HG03135 (cell line): ENCODE results near the gene TNFRSF1B.

ENCODE experiments used
- ATAC-seq: cut with Tn5 transposase; IDR thresholded peaks from one replicate; pipeline ENCODE4 v1.9.1; 2021; ENCODE audit warnings: mild to moderate bottlenecking, moderate library complexity; ENCODE audit not compliant: unreplicated experiment

The TNFRSF1B gene

GRCh38 chr1:12141163-12141850 is 25.5 kb upstream of the TNFRSF1B start:
- ATAC-seq, result no peak

DNA sequence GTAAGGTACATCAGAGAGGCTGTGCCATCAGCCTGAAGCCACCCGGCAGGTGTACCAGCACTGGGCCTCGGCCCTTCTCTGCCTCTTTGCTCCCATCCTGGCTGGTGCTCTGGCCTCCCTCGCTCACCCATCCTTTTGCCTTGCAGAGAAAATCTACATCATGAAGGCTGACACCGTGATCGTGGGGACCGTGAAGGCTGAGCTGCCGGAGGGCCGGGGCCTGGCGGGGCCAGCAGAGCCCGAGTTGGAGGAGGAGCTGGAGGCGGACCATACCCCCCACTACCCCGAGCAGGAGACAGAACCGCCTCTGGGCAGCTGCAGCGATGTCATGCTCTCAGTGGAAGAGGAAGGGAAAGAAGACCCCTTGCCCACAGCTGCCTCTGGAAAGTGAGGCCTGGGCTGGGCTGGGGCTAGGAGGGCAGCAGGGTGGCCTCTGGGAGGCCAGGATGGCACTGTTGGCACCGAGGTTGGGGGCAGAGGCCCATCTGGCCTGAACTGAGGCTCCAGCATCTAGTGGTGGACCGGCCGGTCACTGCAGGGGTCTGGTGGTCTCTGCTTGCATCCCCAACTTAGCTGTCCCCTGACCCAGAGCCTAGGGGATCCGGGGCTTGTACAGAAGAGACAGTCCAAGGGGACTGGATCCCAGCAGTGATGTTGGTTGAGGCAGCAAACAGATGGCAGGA is 24.5 kb upstream of the TNFRSF1B start:
- ATAC-seq, result no peak

DNA sequence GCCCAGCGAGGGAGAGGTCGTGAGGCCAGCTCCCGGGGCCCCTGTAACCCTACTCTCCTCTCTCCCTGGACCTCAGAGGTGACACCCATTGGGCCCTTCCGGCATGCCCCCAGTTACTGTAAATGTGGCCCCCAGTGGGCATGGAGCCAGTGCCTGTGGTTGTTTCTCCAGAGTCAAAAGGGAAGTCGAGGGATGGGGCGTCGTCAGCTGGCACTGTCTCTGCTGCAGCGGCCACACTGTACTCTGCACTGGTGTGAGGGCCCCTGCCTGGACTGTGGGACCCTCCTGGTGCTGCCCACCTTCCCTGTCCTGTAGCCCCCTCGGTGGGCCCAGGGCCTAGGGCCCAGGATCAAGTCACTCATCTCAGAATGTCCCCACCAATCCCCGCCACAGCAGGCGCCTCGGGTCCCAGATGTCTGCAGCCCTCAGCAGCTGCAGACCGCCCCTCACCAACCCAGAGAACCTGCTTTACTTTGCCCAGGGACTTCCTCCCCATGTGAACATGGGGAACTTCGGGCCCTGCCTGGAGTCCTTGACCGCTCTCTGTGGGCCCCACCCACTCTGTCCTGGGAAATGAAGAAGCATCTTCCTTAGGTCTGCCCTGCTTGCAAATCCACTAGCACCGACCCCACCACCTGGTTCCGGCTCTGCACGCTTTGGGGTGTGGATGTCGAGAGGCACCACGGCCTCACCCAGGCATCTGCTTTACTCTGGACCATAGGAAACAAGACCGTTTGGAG is 23.7 kb upstream of the TNFRSF1B start:
- no peak for ATAC-seq

- ATAC-seq, result no peak
Observed at GRCh38 chr1:12143631-12144155, 23.1 kb upstream of the TNFRSF1B start.

DNA sequence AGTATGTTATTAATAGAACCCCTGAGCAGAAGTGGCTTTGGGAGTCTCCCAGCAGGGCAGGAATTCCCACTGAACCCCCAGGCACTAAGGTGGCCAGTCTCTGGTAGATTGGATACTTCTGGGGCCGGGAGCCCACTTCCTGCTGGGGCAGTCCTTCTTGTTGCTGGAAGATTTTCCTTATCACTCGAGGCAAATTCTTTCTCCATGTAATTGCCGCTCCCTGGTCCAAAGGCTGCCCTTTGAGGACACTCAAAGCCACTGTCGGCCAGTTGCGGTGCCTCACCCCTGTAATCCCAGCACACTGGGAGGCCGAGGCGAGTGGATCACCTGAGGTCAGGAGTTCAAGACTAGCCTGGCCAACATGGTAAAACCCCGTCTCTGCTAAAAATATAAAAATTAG is 22.6 kb upstream of the TNFRSF1B start:
- no peak for ATAC-seq

DNA sequence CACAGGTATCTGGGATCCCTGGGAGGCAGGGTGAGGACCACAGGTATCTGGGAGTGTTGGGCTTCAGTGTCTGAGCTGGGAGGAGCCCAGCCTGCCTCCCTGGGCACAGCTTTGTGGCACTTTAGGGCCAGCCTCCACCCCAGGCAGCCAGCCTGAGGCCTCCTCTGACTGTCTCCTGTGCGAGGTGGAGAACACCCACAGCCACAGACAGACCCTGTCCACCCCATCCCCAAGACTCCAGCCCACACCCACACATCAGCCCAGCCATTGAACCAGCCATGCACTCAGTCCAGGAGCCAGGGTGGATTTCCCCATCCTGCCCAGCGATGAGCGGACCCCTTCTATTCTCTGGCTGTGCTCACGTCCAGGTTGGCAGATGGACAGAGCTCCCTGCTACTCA is 21.8 kb upstream of the TNFRSF1B start:
- no peak for ATAC-seq

DNA sequence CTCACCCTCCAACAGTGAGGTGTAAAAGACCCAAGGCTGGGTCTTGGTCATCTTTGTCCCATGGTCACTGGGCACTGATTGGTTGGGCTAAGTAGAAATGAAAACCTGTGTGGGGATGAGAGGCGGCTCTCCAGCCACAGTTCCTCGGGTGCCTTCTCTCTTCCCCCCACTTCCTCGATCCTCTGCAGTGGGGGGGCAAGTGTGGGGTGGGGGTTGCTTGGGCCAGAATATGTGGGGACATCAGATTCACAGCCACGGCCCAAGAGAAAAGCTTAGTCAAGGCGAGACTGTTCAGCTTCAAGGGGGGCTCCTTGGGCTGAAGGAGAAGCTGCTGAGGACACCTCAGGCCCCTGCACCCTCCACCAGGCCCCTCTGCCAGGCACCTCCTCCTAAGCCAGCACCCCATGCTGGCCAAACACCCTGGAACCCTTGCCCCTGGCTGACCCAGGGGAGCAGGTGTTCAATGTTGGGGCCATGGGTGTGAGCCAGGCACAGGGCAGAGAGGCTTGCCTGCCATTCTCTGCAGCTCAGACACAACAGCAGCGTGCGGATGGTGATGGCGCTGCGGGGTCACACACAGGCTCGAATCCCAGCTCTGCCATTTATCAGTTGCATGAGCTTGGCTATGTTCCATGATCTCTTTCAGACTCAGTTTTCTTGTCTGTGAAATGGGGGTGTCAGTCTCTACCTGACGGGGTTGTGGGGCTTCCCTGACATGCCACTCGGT is 21.0 kb upstream of the TNFRSF1B start:
- ATAC-seq, result no peak

DNA sequence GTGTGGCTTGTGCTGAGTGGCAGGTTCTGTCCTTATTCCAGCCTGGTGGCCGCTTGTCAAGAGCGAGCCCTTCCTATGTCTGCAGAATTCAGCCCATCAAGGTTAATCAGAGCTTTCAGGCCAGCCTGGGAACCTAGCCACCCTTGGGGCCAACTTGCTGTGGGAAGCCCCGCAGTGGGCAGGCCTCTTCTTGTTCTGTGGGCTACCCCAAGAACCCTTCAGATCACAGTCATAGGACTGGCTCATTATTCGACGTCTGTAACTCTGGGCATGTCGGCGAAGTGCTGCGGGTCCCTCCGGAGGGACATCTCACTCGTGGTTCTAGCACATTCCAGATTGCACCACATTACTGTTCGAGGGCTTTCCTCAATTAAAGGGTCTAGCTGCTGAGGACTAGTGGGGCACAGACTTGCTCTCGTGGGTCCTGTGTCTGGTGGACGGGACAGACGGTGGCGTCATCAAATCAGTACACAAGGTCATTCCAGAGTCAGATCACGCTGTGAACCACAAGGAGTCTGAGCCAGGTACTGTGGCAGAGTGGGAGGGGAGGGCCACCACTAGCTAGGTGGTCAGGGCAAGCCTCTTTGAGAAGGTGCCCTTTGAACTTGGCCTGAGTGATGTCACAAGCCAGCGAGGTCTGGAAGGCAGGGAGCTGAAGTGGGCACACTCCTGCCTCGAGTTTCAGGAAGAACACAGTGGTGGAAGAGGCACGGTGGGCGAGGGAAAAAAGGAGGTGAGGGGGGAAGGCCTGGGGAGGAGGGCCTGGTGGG is 20.3 kb upstream of the TNFRSF1B start:
- no peak for ATAC-seq

GRCh38 chr1:12147201-12147701 is 19.5 kb upstream of the TNFRSF1B start:
- ATAC-seq, result no peak

DNA sequence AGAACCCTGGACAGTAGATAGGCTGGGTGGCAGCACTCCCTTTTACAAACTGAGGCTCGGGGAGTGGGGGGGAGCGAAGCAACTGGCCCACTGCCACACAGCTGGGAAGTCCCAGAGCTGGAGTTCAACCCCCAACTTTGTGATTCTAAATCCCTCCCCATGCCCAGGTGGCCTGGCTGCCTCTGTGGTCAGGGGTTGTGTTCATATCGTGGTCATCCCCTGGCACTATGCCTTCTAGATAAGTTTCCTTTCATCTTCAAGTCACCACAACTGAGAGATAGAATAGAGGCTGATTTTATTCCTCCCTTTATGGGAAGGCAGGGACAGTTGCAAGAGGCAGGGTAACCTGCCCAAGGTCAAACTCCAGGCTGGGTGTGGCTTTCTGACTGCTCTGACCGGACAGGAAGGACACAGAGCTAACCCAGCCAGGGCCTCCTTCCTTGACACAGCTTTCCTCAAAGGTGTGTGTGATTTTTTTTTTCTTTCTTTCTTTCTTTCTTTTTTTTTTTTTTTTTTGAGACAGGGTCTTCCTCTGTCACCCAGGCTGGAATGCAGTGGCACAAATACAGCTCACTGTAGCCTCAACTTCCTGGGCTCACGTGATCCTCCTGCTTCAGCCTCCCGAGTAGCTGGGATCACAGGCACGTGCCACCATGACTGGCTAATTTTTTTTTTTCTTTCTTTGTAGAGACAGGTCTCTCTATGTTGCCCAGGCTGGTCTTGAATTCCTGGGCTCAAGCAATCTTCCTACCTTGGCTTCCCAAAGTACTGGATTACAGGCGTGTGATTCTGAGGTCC is 18.4 kb upstream of the TNFRSF1B start:
- ATAC-seq, result no peak

DNA sequence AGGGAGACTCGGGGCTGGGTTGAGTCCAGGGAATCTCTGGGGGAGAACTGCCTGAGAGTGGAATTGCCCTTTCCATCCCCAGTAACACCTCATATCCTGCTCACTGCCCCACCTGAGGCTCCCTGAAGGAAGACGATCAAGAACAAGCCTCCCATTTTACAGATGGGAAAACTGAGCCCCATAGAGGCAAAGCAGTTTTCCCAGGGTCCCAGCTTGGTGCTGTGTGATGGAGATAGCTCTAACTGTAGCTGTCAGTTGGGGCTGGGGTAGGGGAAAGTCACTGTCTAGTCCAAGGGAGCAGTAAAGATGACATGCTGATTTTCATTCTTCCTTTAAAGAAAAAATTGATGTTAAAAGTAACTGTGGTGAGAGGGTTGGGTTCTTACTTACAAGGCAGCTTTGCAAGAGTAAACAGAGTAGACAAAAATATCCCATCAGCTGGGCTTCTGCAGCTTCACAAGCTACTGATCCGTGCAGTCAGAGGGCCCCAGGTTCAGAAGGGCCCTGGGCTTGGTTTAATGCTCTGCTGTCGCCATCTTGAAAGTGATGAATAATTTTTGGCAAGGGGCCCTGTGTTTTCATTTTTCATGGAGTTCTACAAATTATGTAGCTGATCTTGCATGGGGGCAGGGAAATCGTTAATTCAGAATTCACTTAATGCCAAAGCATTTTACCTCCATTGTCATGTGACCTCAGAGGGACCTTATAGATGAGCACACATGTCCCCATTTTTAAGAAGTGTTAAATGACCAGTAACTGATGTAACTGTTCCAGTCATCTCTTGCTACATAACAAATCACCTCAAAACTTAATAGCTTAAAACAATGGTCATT is 17.6 kb upstream of the TNFRSF1B start:
- ATAC-seq, result no peak

- no peak for ATAC-seq
Observed at GRCh38 chr1:12149791-12150175, 17.0 kb upstream of the TNFRSF1B start.

- ATAC-seq, result no peak
Observed at GRCh38 chr1:12150456-12151200, 16.2 kb upstream of the TNFRSF1B start.

GRCh38 chr1:12151465-12151864 is 15.3 kb upstream of the TNFRSF1B start:
- ATAC-seq, result no peak

DNA sequence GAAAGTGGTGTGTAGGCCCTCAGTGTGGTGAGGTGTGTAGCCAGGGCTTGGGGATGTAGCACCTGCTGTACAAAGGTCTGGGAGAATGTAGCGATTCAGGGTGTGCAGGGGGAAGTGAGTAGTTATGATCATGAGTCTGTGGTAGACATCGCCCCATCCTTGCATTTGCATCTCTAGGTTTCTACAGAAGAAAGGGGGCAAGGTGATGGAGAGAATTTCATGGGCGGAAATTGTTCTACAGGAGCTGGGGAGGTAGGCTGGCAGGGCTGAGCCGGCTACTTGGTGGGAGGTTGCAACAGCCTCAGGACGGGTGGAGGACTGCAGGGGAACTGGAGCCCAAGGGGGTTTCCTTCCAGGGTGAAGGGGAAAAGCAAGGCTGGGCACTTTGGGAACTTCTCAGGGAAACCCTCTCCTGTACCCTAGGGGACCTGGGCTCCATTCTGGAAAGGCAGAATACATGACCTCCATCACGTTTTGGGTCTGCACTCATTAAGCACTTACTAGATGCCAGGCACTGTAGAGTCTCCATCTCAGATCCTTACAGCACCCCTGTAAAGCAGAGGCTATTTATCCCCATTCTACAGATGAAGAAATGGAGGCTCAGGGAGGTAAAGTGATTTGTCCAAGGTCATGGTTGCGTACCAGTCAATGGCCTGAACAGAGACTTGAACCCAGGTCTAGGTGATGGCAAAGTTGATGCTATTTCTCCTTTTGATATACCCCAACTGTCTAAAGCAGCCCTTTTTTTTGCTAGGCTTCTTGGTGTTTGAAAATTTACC is 14.5 kb upstream of the TNFRSF1B start:
- peak; percentile 64 for ATAC-seq

GRCh38 chr1:12153181-12153785 is 13.5 kb upstream of the TNFRSF1B start:
- ATAC-seq, result no peak

- no peak for ATAC-seq
Observed at GRCh38 chr1:12155328-12155727, 11.5 kb upstream of the TNFRSF1B start.
